ENCODE data around the gene PIK3R1.

- no peak for TF ChIP-seq CTCF (IDR thresholded peaks at IDR 0.05)
- TF ChIP-seq EP300 (IDR thresholded peaks at IDR 0.05; ENCODE audit: low read depth) = no peak
Measured at GRCh38 chr5:68344447-68345111, 129.0 kb downstream of the PIK3R1 start.
